22Rv1 (cell line): Measurements from ENCODE around the gene CD247.

Source experiments
- ZFX ChIP-seq: fragments of 450-650 bp; IDR thresholded peaks from 2 replicates; pipeline ENCODE4 v1.6.1; 2017; ENCODE audit warnings: antibody characterized with exemption, borderline replicate concordance
- TF ChIP-seq, protein P1 (sequence below): fragments of 450-650 bp; IDR thresholded peaks from 2 replicates; pipeline ENCODE4 v1.5.1; 2017; ENCODE audit warnings: mild to moderate bottlenecking

DNA sequence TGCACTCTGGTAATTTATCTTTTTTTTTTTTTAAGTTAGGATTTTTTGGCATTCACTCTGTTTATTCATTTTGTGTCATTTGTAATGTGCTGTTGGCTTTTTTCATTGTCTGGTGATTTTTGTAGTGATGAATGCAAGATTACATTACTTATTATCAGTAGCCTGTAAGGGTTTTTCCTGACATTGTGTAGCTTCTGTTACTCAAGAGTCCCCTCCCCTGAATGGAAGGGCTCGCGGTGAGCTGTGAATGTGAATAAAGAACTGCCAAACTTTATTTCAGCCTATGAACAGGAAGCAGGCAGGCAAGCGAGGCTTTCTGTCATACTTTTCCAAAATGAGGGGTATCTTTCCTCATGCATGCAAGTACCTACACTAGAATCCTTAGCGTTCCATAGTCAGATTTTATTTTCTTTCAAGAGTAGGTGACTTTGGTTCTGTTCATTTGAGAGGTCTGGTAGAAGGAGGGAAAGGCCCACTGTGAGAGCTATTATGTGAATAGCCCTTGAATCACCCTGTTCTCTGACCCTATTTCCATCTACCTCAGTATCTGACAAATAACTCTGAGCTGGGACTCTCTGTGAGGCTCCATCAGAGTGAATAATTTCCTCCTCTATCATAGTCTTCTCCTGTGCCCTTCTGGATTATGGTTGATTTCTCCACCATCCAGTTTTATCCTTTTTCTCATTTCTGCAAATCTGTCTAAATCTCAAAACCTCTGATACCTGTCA, 114.0 kb downstream of the CD247 start:
- TF ChIP-seq, protein P1, sequence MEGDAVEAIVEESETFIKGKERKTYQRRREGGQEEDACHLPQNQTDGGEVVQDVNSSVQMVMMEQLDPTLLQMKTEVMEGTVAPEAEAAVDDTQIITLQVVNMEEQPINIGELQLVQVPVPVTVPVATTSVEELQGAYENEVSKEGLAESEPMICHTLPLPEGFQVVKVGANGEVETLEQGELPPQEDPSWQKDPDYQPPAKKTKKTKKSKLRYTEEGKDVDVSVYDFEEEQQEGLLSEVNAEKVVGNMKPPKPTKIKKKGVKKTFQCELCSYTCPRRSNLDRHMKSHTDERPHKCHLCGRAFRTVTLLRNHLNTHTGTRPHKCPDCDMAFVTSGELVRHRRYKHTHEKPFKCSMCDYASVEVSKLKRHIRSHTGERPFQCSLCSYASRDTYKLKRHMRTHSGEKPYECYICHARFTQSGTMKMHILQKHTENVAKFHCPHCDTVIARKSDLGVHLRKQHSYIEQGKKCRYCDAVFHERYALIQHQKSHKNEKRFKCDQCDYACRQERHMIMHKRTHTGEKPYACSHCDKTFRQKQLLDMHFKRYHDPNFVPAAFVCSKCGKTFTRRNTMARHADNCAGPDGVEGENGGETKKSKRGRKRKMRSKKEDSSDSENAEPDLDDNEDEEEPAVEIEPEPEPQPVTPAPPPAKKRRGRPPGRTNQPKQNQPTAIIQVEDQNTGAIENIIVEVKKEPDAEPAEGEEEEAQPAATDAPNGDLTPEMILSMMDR: no peak
- TF ChIP-seq ZFX: no peak
